Left ventricle myocardium inferior (tissue), 1 donor: ENCODE data around the gene KCNK3. TPM values are rescaled to one million over a fixed set of nuclear protein-coding genes. Genes with fewer than 3 reads are reported as not detected.

Experiments used
- DNase-seq: peaks from one replicate; pipeline ENCODE4 v3.0.0-alpha.2; 2020
- H3K27ac ChIP-seq: fragments of 200-600 bp; replicated peaks from 2 replicates; pipeline ENCODE4 v1.8.0; 2021
- H3K27me3 ChIP-seq: fragments of 200-600 bp; 2 replicates; pipeline ENCODE4 v1.8.0; 2021; ENCODE audit warnings: low read depth
- H3K36me3 ChIP-seq: fragments of 200-600 bp; 2 replicates; pipeline ENCODE4 v1.8.0; 2021
- H3K4me1 ChIP-seq: fragments of 200-600 bp; 2 replicates; pipeline ENCODE4 v1.8.0; 2021
- H3K4me3 ChIP-seq: fragments of 200-600 bp; 2 replicates; pipeline ENCODE4 v1.8.0; 2021; ENCODE audit warnings: mild to moderate bottlenecking, moderate library complexity
- H3K9me3 ChIP-seq: fragments of 200-600 bp; replicated peaks from 2 replicates; pipeline ENCODE4 v1.8.0; 2021
- CTCF ChIP-seq: fragments of 200-600 bp; IDR thresholded peaks from 2 replicates; pipeline ENCODE4 v1.8.0; 2021; ENCODE audit warnings: antibody characterized with exemption, mild to moderate bottlenecking, borderline replicate concordance
- intact Hi-C: fragments of 100-400 bp; cut with micrococcal nuclease; formaldehyde crosslinking; loops from one replicate; pipeline ENCODE4 v1.11.0; 2022
- total RNA-seq: library from RNA; stranded (reverse); fragmentation: NEBNext Ultra II Directional; extraction: Animal tissue kit (Norgen Biotek cat#: 25700); gene quantifications from one replicate; pipeline ENCODE4 v1.2.1, GENCODE V29; 2021
- donor health status: DM: no; HTN: yes; CAD: no; lungs with severe emphysema.

Gene KCNK3
- total RNA-seq, 1 donor from 2014 or later: 3.2 TPM

- Histone ChIP-seq H3K9me3 (no peaks in the 10 kb centered on the region), H3K36me3 (no peaks in the 10 kb centered on the region), H3K4me1 (peaks cover 25% of the 10 kb centered on the region), H3K27ac (peak overlapping the region; percentile 23), H3K27me3 (peaks cover 74% of the 10 kb centered on the region), H3K4me3 (peak overlapping the region; percentile 61)
- intact Hi-C loops: no loop called here
- no peak for DNase-seq
- no peak for TF ChIP-seq CTCF
These were observed 651 bp downstream of the KCNK3 start for GRCh38 chr2:26692897-26693849.

GRCh38 chr2:26694001-26694400, 1.5 kb downstream of the KCNK3 start:
- DNase-seq: no peak

GRCh38 chr2:26696351-26696816, 3.9 kb downstream of the KCNK3 start:
- no peak for DNase-seq
- TF ChIP-seq CTCF: no peak
- Histone ChIP-seq H3K4me1 (peaks cover 33% of the 10 kb centered on the region), H3K27ac (no peak overlapping the region), H3K4me3 (no peak overlapping the region), H3K27me3 (peaks cover 85% of the 10 kb centered on the region), H3K9me3 (no peaks in the 10 kb centered on the region), H3K36me3 (no peaks in the 10 kb centered on the region)
- intact Hi-C loops: no loop called here

More at GRCh38 chr2:26694001-26694400, 1.5 kb downstream of the KCNK3 start:
- no peaks in the 10 kb centered on the region for H3K36me3 ChIP-seq
- H3K9me3 ChIP-seq: no peaks in the 10 kb centered on the region
- H3K4me1 ChIP-seq: peaks cover 25% of the 10 kb centered on the region
- H3K27me3 ChIP-seq: peaks cover 83% of the 10 kb centered on the region
- no peak overlapping the region for H3K27ac ChIP-seq
- TF ChIP-seq CTCF: no peak
- H3K4me3 ChIP-seq: no peak overlapping the region
- intact Hi-C loops: no loop called here

GRCh38 chr2:26697425-26697824, 4.9 kb downstream of the KCNK3 start:
- no peak overlapping the region for H3K27ac ChIP-seq
- intact Hi-C loops: no loop called here
- TF ChIP-seq CTCF: no peak
- no peak overlapping the region for H3K4me3 ChIP-seq
- H3K36me3 ChIP-seq: no peaks in the 10 kb centered on the region
- H3K4me1 ChIP-seq: peaks cover 33% of the 10 kb centered on the region
- DNase-seq: no peak
- no peaks in the 10 kb centered on the region for H3K9me3 ChIP-seq
- peaks cover 77% of the 10 kb centered on the region for H3K27me3 ChIP-seq

GRCh38 chr2:26699295-26699694, 6.8 kb downstream of the KCNK3 start:
- no peak overlapping the region for H3K27ac ChIP-seq
- peaks cover 26% of the 10 kb centered on the region for H3K4me1 ChIP-seq
- H3K4me3 ChIP-seq: no peak overlapping the region
- intact Hi-C loops: no loop called here
- no peak for DNase-seq
- H3K27me3 ChIP-seq: peaks cover 61% of the 10 kb centered on the region
- H3K36me3 ChIP-seq: no peaks in the 10 kb centered on the region
- no peak for TF ChIP-seq CTCF
- H3K9me3 ChIP-seq: no peaks in the 10 kb centered on the region
